ENCODE data around the gene MEAF6. TPM values are rescaled to one million over a fixed set of nuclear protein-coding genes. Genes with fewer than 3 reads are reported as not detected.

MEAF6 gene
- total and polyA plus RNA-seq, 2 of the 8 experiments (the other 6 are each of a cell fraction or from before 2014, with no cell fraction given): 23.0 to 38.8 TPM

DNA sequence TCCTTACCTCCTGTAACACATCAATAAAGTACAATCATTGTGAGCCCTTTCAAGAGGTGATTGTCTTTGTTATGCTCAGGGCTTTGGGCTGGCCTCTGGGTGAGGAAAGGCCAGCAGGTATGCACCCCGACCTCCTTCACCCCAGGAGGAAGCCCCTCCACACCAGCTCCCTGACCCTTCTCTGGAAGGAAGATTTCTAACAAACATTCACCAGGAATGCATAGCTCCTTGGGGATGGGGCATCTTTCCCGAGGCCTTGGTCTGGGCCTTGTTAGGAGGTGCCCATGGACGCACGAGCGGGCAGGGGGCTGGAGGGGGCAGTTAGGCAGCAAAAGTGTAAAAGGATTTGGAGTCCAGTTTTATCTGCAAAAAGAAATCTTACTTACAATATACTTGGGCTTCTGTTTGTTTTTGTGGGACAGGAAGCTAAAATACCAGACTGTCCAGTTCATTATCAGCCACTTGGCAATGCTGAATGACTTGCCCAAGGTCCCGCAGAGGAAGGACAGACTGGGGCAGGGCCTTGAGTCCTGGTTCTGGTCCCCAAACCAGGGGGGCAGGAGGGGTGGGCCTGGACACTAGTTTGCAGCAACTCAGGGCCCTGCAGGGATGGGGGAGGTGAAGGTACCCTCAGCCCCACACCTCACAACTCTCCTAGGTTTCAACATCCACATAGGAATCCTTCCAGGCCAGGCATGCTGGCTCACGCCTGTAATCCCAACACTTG, 30.1 kb downstream of the MEAF6 start:
- Histone ChIP-seq H3K4ac (replicated peaks; ENCODE audit: insufficient read length, low read depth, low read length) (no peak overlapping the region), H2BK20ac (ENCODE audit: low read length) (no peak overlapping the region), H3K18ac (ENCODE audit: extremely low read depth, low read length) (no peak overlapping the region; the same call in 1 of the 2 replicates), H3K56ac (replicated peaks; ENCODE audit: insufficient read length, low read depth, low read length) (no peak overlapping the region), H4K5ac (ENCODE audit: insufficient read length, low read depth, low read length) (no peak overlapping the region), H3K27me3 (replicated peaks in 1 of 4; ENCODE audit: control insufficient read depth in 3 of 4, extremely low read depth in 1 of 4, insufficient read depth in 3 of 4, low read length in 3 of 4) (no peaks in the 10 kb centered on the region), H3K9me3 (ENCODE audit: insufficient read depth in 2 of 2, low read depth in 1 of 2, low read length in 1 of 2) (no peaks in the 10 kb centered on the region), H3K27ac (ENCODE audit: low read depth, low read length) (no peak overlapping the region), H3K79me1 (ENCODE audit: low read depth, low read length) (0 out of 2 replicates have a peak, but pooled peaks cover 2% of the 10 kb centered on the region), H3K23ac (ENCODE audit: insufficient read length) (no peak overlapping the region), H2BK120ac (replicated peaks; ENCODE audit: low read depth, low read length) (no peak overlapping the region), H3K14ac (ENCODE audit: insufficient read length) (no peak overlapping the region), H3K9ac (replicated peaks in 1 of 4; ENCODE audit: extremely low read depth in 1 of 4, low read depth in 3 of 4, low read length in 3 of 4) (no peak overlapping the region), H4K91ac (replicated peaks; ENCODE audit: insufficient read length, low read length) (no peak overlapping the region), H2BK15ac (ENCODE audit: low read length) (no peak overlapping the region), H2AFZ (ENCODE audit: low read length) (no peak overlapping the region), H2BK12ac (ENCODE audit: low read depth, low read length) (no peak overlapping the region), H3K23me2 (ENCODE audit: low read depth, low read length) (no peaks in the 10 kb centered on the region), H3K36me3 (ENCODE audit: control insufficient read depth in 2 of 4, insufficient read depth in 4 of 4, low read length in 3 of 4) (peaks cover 9 to 29% (median 21%) of the 10 kb centered on the region in 4 experiments; a peak in 7 of 8 replicates), H3K4me3 (ENCODE audit: extremely low read depth in 1 of 4, insufficient read depth in 2 of 4, low read depth in 3 of 4, low read length in 4 of 4) (no peak overlapping the region), H2BK5ac (ENCODE audit: low read depth, low read length) (no peak overlapping the region), H3K4me1 (replicated peaks in 1 of 4; ENCODE audit: control insufficient read depth in 3 of 4, insufficient read depth in 4 of 4, low read length in 3 of 4) (peaks cover 0 to 5% (median 1%) of the 10 kb centered on the region in 4 experiments; a peak in 4 of 7 replicates), H3K4me2 (ENCODE audit: insufficient read depth in 1 of 2, low read depth in 2 of 2, low read length in 2 of 2) (no peak overlapping the region), H4K20me1 (replicated peaks in 1 of 2; ENCODE audit: control insufficient read depth in 1 of 2, insufficient read depth in 2 of 2, low read length in 2 of 2) (peaks cover 0 to 4% of the 10 kb centered on the region in 2 experiments), H3K79me2 (ENCODE audit: control insufficient read depth in 1 of 2, insufficient read depth in 2 of 2, low read length in 2 of 2) (no peaks in the 10 kb centered on the region), H2AK5ac (ENCODE audit: low read depth, low read length) (no peak overlapping the region), H4K8ac (ENCODE audit: extremely low read depth, insufficient read depth, low read length) (no peak overlapping the region)
- CTCF ChIA-PET (ENCODE audit: partially characterized antibody): interaction anchor here (0.6 to 21.7 kb wide), 6 partner anchors 8 to 44 kb away, joined by 3 to 382 read pairs (median 36); partner anchors contain the start of gene ZC3H12A
- POLR2A ChIA-PET (ENCODE audit: partially characterized antibody): interaction anchor here (0.7 to 5.6 kb wide), 5 partner anchors 8 to 96 kb away, joined by 3 to 68 read pairs (median 4); partner anchors contain the start of genes MEAF6 and ZC3H12A
- WGBS, 2 experiments (ENCODE audit: extremely low coverage in 1 of 2, insufficient coverage in 1 of 2, insufficient read length in 1 of 2, insufficient replicate concordance in 2 of 2, low coverage in 1 of 2, low lambda C conversion rate in 2 of 2, missing lambda C conversion rate in 1 of 2): 88% methylated on average over 6 of the region's 7 CpGs; no CpG with 5 or more reads in 1 of the 2 experiments
- FAIRE-seq (no peak), DNase-seq (ENCODE audit: low read depth in 1 of 2, low spot score in 2 of 2) (no peak)
- no peak for TF ChIP-seq CBX8 (IDR thresholded peaks at IDR 0.05; ENCODE audit: borderline replicate concordance, low read depth, low read length)
- TF ChIP-seq ZNF274 (IDR thresholded peaks at IDR 0.05; ENCODE audit: borderline replicate concordance, extremely low read depth, low read length): no peak
- TF ChIP-seq SIX5 (IDR thresholded peaks at IDR 0.05; ENCODE audit: low read depth, low read length): no peak
- no peak for TF ChIP-seq KDM4A (IDR thresholded peaks at IDR 0.05; ENCODE audit: low read depth, low read length, severe bottlenecking)
- no peak for TF ChIP-seq CHD1 (IDR thresholded peaks at IDR 0.05; ENCODE audit: low read depth, low read length)
- TF ChIP-seq NANOG (IDR thresholded peaks at IDR 0.05; ENCODE audit: insufficient read depth, low read depth, low read length, poor library complexity, severe bottlenecking): no peak
- TF ChIP-seq YY1 (IDR thresholded peaks at IDR 0.05; ENCODE audit: low read depth, low read length): no peak
- no peak for TF ChIP-seq SP4 (IDR thresholded peaks at IDR 0.05; ENCODE audit: low read length)
- TF ChIP-seq SAP30 (IDR thresholded peaks at IDR 0.05; ENCODE audit: insufficient read depth, insufficient replicate concordance, low read length): no peak
- TF ChIP-seq HDAC2 (IDR thresholded peaks at IDR 0.05; ENCODE audit: borderline replicate concordance in 1 of 2, low read depth in 2 of 2, low read length in 2 of 2): no peak
- no peak for TF ChIP-seq GABPA (IDR thresholded peaks at IDR 0.05; ENCODE audit: borderline replicate concordance, insufficient read depth, low read length)
- TF ChIP-seq RFX5 (IDR thresholded peaks at IDR 0.05; ENCODE audit: borderline replicate concordance, low read depth, low read length): no peak
